Retinal pigment epithelial cell (primary cell): ENCODE measurements around the gene MRTFB.
A peak's percentile ranks its signal among the peaks of the same experiment; 100 is the strongest.

Experiments used
- DNase-seq: peaks from one replicate; pipeline ENCODE4 v3.0.0-alpha.2; 2010; ENCODE audit warnings: low read depth
- H3K4me3 ChIP-seq: 2 replicates; pipeline ENCODE4 v1.5.1; 2011; ENCODE audit warnings: mild to moderate bottlenecking, low read length, control low read depth, moderate library complexity
- TF ChIP-seq, protein P1 (sequence below): conservative IDR thresholded peaks from 2 replicates; pipeline ENCODE4 v1.5.1; 2011; ENCODE audit warnings: low read depth, low read length, control low read depth, inconsistent platforms

Gene MRTFB

GRCh38 chr16:14131774-14132695 lies 60.9 kb downstream of the MRTFB start:
- no peak overlapping the region for H3K4me3 ChIP-seq
- TF ChIP-seq, protein P1, sequence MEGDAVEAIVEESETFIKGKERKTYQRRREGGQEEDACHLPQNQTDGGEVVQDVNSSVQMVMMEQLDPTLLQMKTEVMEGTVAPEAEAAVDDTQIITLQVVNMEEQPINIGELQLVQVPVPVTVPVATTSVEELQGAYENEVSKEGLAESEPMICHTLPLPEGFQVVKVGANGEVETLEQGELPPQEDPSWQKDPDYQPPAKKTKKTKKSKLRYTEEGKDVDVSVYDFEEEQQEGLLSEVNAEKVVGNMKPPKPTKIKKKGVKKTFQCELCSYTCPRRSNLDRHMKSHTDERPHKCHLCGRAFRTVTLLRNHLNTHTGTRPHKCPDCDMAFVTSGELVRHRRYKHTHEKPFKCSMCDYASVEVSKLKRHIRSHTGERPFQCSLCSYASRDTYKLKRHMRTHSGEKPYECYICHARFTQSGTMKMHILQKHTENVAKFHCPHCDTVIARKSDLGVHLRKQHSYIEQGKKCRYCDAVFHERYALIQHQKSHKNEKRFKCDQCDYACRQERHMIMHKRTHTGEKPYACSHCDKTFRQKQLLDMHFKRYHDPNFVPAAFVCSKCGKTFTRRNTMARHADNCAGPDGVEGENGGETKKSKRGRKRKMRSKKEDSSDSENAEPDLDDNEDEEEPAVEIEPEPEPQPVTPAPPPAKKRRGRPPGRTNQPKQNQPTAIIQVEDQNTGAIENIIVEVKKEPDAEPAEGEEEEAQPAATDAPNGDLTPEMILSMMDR = no peak
- peak; percentile 42 for DNase-seq

DNA sequence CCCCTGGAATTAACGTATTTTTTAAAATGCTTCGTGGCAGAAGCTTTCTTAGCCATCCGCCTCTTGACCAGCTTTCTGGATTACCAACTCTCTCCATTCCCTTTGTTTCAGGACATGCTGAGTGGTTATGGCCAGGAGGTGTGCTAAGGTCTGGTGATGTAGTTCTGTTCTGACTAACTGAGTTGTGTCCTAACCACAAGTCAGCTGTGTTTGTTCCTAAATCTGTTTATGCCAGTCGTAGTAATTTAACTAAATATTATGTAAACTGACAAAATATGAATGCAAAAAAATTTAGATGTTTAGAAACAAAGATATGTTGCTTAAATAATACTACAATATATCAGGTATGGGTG lies 61.6 kb downstream of the MRTFB start:
- TF ChIP-seq, protein P1 = no peak
- no peak for DNase-seq
- H3K4me3 ChIP-seq = no peak overlapping the region

- H3K4me3 ChIP-seq = no peak overlapping the region
- no peak for DNase-seq
- TF ChIP-seq, protein P1 = no peak
Observed at GRCh38 chr16:14133907-14134306, 62.8 kb downstream of the MRTFB start.

DNA sequence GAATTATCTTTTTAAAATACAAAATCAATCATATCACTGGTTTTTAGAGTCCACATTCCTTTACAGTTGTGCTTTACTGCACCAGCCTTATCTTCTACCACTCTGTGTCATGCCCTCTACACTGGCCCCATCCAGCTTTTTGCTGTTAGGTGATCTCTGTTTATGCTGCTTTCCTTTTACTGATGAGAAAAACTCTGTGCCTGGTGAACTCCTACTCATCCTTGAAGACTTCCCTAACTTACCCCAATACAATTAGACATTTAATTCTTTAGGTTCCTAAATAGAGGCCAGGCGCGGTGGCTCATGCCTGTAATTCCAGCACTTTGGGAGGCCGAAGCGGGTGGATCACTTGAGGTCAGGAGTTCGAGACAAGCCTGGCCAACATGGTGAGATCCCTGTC lies 64.6 kb downstream of the MRTFB start:
- DNase-seq = no peak
- TF ChIP-seq, protein P1 = no peak
- H3K4me3 ChIP-seq = no peak overlapping the region

DNA sequence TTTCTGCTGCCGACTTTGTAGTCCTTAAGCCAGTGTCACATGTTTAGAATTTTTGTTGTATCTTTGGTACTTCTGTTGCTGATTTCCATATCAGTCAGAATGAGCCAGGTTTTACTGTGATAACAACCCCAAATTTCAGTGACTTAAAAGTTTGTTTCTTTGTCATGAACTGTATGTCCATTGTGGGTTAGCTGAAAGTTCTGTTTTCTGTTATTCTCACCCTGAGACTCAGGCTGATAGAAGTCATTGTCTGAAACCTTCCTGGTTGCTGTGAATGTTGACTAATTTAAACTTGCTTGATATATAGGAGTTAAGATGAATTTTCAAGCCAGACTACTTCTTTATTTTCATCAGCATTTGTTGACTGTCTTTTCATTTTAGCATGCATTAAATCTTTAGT lies 68.8 kb downstream of the MRTFB start:
- no peak overlapping the region for H3K4me3 ChIP-seq
- no peak for DNase-seq
- TF ChIP-seq, protein P1 = no peak

GRCh38 chr16:14140923-14141322 lies 69.8 kb downstream of the MRTFB start:
- H3K4me3 ChIP-seq = no peak overlapping the region
- no peak for DNase-seq
- TF ChIP-seq, protein P1 = no peak

DNA sequence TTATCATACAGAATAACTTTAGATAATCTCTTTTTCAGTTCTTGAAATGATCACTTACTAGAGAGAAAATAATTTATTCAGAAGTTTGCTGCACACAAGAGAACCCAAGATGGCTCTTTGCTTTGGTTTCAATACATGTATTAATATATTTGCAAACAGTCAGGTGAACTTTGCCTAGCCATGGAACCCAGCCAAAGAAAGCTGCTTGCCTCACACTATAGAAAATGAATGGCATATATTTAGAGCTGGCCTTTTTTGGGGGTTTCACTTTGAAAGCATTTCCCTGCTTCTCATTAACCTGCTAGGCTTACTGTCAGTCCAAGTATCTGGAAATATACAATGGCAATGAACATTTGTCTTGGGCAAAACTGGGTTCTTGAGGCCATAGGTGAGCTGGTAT lies 75.3 kb downstream of the MRTFB start:
- TF ChIP-seq, protein P1 = no peak
- no peak overlapping the region for H3K4me3 ChIP-seq
- no peak for DNase-seq
